GM10266 (cell line): Measurements from ENCODE around the gene SERPINB7.

Source experiments
- DNase-seq: peaks from one replicate; pipeline ENCODE4 v3.0.0; 2012; ENCODE audit errors: extremely low spot score
- CTCF ChIP-seq: IDR thresholded peaks from 2 replicates; pipeline ENCODE4 v1.5.1; 2012; ENCODE audit warnings: mild to moderate bottlenecking, low read depth; ENCODE audit not compliant: control insufficient read depth, insufficient read depth; ENCODE audit errors: missing control alignments

SERPINB7 gene

GRCh38 chr18:63817441-63818051, 42.3 kb downstream of the SERPINB7 start:
- no peak for DNase-seq
- TF ChIP-seq CTCF: no peak

GRCh38 chr18:63818212-63818611, 43.0 kb downstream of the SERPINB7 start:
- no peak for DNase-seq
- no peak for TF ChIP-seq CTCF

- no peak for TF ChIP-seq CTCF
- no peak for DNase-seq
Observed at GRCh38 chr18:63819786-63820185, 44.6 kb downstream of the SERPINB7 start.

GRCh38 chr18:63820694-63821093, 45.5 kb downstream of the SERPINB7 start:
- TF ChIP-seq CTCF: no peak
- DNase-seq: no peak

- TF ChIP-seq CTCF: peak; percentile 51
- DNase-seq: peak; percentile 11
Observed at GRCh38 chr18:63823516-63824219, 48.5 kb downstream of the SERPINB7 start.

- TF ChIP-seq CTCF: no peak
- DNase-seq: no peak
Observed at GRCh38 chr18:63824220-63824525, 49.0 kb downstream of the SERPINB7 start.

GRCh38 chr18:63828120-63828519, 52.9 kb downstream of the SERPINB7 start:
- DNase-seq: no peak
- no peak for TF ChIP-seq CTCF
